Left ventricle myocardium inferior (tissue), 1 donor: ENCODE data around the gene LENG8. TPM values are rescaled to one million over a fixed set of nuclear protein-coding genes. Genes with fewer than 3 reads are reported as not detected.

Source experiments
- DNase-seq: peaks from one replicate; pipeline ENCODE4 v3.0.0-alpha.2; 2020
- H3K27ac ChIP-seq: fragments of 200-600 bp; replicated peaks from 2 replicates; pipeline ENCODE4 v1.8.0; 2021
- H3K27me3 ChIP-seq: fragments of 200-600 bp; 2 replicates; pipeline ENCODE4 v1.8.0; 2021; ENCODE audit warnings: low read depth
- H3K36me3 ChIP-seq: fragments of 200-600 bp; 2 replicates; pipeline ENCODE4 v1.8.0; 2021
- H3K4me1 ChIP-seq: fragments of 200-600 bp; 2 replicates; pipeline ENCODE4 v1.8.0; 2021
- H3K4me3 ChIP-seq: fragments of 200-600 bp; 2 replicates; pipeline ENCODE4 v1.8.0; 2021; ENCODE audit warnings: mild to moderate bottlenecking, moderate library complexity
- H3K9me3 ChIP-seq: fragments of 200-600 bp; replicated peaks from 2 replicates; pipeline ENCODE4 v1.8.0; 2021
- CTCF ChIP-seq: fragments of 200-600 bp; IDR thresholded peaks from 2 replicates; pipeline ENCODE4 v1.8.0; 2021; ENCODE audit warnings: antibody characterized with exemption, mild to moderate bottlenecking, borderline replicate concordance
- intact Hi-C: fragments of 100-400 bp; cut with micrococcal nuclease; formaldehyde crosslinking; loops from one replicate; pipeline ENCODE4 v1.11.0; 2022
- total RNA-seq: library from RNA; stranded (reverse); fragmentation: NEBNext Ultra II Directional; extraction: Animal tissue kit (Norgen Biotek cat#: 25700); gene quantifications from one replicate; pipeline ENCODE4 v1.2.1, GENCODE V29; 2021
- donor health status: DM: no; HTN: yes; CAD: no; lungs with severe emphysema.

Gene LENG8
- total RNA-seq, 1 donor from 2014 or later = 66.0 TPM

DNA sequence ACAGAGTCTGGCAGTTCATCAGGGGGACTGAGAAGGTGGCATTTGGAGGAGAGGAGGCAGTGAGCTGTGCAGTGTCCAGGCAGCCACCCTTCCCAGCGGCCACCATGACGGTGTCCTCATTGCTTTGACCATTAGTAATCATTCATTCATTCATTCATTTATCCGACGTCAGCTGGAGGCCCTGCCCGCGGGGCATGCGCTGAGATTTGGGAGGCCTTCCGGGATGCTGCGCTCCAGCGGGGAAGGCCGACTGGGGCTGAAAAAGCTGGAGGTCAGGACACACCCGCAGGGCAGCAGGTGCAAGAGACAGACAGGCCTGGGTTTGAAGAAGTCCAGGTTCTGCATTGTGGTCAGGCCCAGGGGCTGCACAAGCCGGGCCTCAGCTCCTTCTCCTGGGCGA is 24.8 kb upstream of the LENG8 start:
- Histone ChIP-seq H3K36me3 (no peaks in the 10 kb centered on the region), H3K9me3 (no peaks in the 10 kb centered on the region), H3K27me3 (peaks cover 94% of the 10 kb centered on the region), H3K27ac (no peak overlapping the region), H3K4me3 (no peak overlapping the region), H3K4me1 (peaks cover 14% of the 10 kb centered on the region)
- no peak for DNase-seq
- intact Hi-C loops = no loop called here
- TF ChIP-seq CTCF = no peak

GRCh38 chr19:54424660-54425381 is 24.2 kb upstream of the LENG8 start:
- H3K36me3 ChIP-seq = no peaks in the 10 kb centered on the region
- H3K4me1 ChIP-seq = peaks cover 16% of the 10 kb centered on the region
- no peak for DNase-seq
- no peaks in the 10 kb centered on the region for H3K9me3 ChIP-seq
- no peak overlapping the region for H3K27ac ChIP-seq
- no peak for TF ChIP-seq CTCF
- intact Hi-C loops = no loop called here
- peaks cover 94% of the 10 kb centered on the region for H3K27me3 ChIP-seq
- no peak overlapping the region for H3K4me3 ChIP-seq

DNA sequence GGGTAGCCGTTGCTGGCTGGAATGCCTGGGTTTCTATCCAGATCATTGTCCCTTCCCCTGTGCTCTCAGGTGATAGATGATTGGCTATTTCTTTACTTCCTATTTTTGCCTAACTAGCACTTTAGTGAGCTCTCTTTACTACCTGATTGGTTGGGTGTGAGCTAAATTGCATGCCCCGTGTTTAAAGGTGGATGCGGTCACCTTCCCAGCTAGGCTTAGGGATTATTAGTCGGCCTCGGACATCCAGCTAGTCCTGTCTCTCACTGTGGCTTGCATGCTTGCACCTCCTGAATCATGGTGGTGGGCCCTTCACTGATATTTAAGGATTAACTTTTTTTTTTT is 23.6 kb upstream of the LENG8 start:
- H3K4me3 ChIP-seq = no peak overlapping the region
- TF ChIP-seq CTCF = no peak
- H3K36me3 ChIP-seq = no peaks in the 10 kb centered on the region
- peaks cover 17% of the 10 kb centered on the region for H3K4me1 ChIP-seq
- H3K27me3 ChIP-seq = peaks cover 94% of the 10 kb centered on the region
- intact Hi-C loops = no loop called here
- H3K9me3 ChIP-seq = no peaks in the 10 kb centered on the region
- no peak for DNase-seq
- no peak overlapping the region for H3K27ac ChIP-seq

DNA sequence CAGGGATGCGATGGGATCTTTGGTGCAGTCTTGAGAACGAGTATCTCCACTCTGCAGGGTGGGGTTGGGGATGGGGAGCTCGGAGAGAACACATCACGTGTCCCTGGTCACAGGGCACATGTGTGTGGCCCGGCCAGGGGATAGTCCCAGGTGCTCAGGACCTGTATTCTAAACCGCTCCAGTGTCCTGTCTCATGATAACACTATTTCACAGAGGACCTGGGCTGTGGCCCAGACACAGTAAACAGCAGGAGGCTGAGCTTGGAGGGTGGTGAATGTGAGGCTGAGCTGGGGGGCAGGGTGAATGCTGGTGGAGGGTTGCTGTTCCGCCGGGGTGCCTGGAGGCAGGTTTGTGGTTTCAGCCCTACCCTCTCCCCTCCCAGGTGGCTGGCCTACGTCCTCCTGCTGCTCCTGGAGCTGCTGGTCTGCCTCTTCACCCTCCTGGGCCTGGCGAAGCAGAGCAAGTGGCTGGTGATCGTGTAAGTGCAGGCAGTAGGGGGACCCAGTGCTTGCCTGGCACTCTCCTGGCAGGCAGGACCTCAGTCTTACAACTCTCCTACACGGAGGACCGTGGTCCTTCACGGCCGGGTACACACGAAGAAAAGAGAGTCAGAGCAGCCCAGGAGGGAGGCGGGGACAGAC is 22.6 kb upstream of the LENG8 start:
- Histone ChIP-seq H3K27me3 (peaks cover 94% of the 10 kb centered on the region), H3K9me3 (no peaks in the 10 kb centered on the region), H3K4me1 (peaks cover 18% of the 10 kb centered on the region), H3K4me3 (no peak overlapping the region), H3K36me3 (no peaks in the 10 kb centered on the region), H3K27ac (no peak overlapping the region)
- no peak for DNase-seq
- intact Hi-C loops = no loop called here
- TF ChIP-seq CTCF = no peak

GRCh38 chr19:54427586-54427985 is 21.4 kb upstream of the LENG8 start:
- intact Hi-C loops = no loop called here
- TF ChIP-seq CTCF = no peak
- DNase-seq = no peak
- H3K27ac ChIP-seq = no peak overlapping the region
- no peaks in the 10 kb centered on the region for H3K9me3 ChIP-seq
- peaks cover 23% of the 10 kb centered on the region for H3K4me1 ChIP-seq
- H3K27me3 ChIP-seq = peaks cover 94% of the 10 kb centered on the region
- no peak overlapping the region for H3K4me3 ChIP-seq
- H3K36me3 ChIP-seq = no peaks in the 10 kb centered on the region
